WTC11 (cell line): ENCODE measurements around the gene EXOSC5. TPM values are rescaled to one million over a fixed set of nuclear protein-coding genes. Genes with fewer than 3 reads are reported as not detected.
"Not testable (repeated sequence)": the region's sequence is repeated elsewhere in the genome, so short reads cannot be mapped to it uniquely, and the experiment has no call there.

Experiments
- ATAC-seq: fragments of 200-7000 bp; cut with Tn5 transposase; 2 replicates; pipeline ENCODE4 v1.10.0; 2021; ENCODE audit warnings: mild to moderate bottlenecking, moderate library complexity
- CTCF ChIA-PET: fragments of 300-600 bp; sonication (Branson Sonifier 250); formaldehyde crosslinking; loops from one replicate; lab custom pipeline; 2021; ENCODE audit warnings: antibody characterized with exemption; lab: Charles Lee
- POLR2A ChIA-PET: fragments of 350-600 bp; sonication (Branson Sonifier 250); formaldehyde crosslinking; loops from one replicate; lab custom pipeline; 2021; ENCODE audit warnings: antibody characterized with exemption; lab: Charles Lee
- DNase-seq: peaks from one replicate; pipeline ENCODE4 v3.0.0; 2021; ENCODE audit warnings: low spot score
- H3K27ac Mint-ChIP-seq: 2 replicates; pipeline ENCODE4 v1.8.0; 2021; ENCODE audit warnings: mixed read lengths
- H3K27me3 Mint-ChIP-seq: 2 replicates; pipeline ENCODE4 v1.8.0; 2021; ENCODE audit warnings: low read depth, mild to moderate bottlenecking, moderate library complexity, mixed read lengths
- H3K36me3 Mint-ChIP-seq: 2 replicates; pipeline ENCODE4 v1.8.0; 2021; ENCODE audit warnings: mixed read lengths
- H3K4me1 Mint-ChIP-seq: 2 replicates; pipeline ENCODE4 v1.8.0; 2022; ENCODE audit warnings: mixed read lengths
- H3K4me3 Mint-ChIP-seq: 2 replicates; pipeline ENCODE4 v1.8.0; 2021; ENCODE audit warnings: mild to moderate bottlenecking, moderate library complexity, mixed read lengths
- H3K9me3 Mint-ChIP-seq: 2 replicates; pipeline ENCODE4 v1.8.0; 2021; ENCODE audit warnings: mixed read lengths
- CDX4 ChIP-seq: fragments of 250-450 bp; sonication (Bioruptor Pico); IDR thresholded peaks from 2 replicates; pipeline ENCODE4 v1.9.0; 2021; ENCODE audit warnings: moderate library complexity, mild to moderate bottlenecking, inconsistent platforms, borderline replicate concordance
- NR2C2 ChIP-seq: sonication (generic); formaldehyde crosslinking; IDR thresholded peaks from 2 replicates; pipeline ENCODE4 v1.8.0; 2022; ENCODE audit warnings: mild to moderate bottlenecking, missing genetic modification reagents
- PRDM15 ChIP-seq: sonication (generic); formaldehyde crosslinking; IDR thresholded peaks from 2 replicates; pipeline ENCODE4 v1.8.0; 2022; ENCODE audit warnings: missing genetic modification reagents
- PRRX2 ChIP-seq: fragments of 250-450 bp; sonication (Bioruptor Pico); IDR thresholded peaks from 2 replicates; pipeline ENCODE4 v1.8.0; 2021; ENCODE audit warnings: mild to moderate bottlenecking
- SMAD3 ChIP-seq: sonication (generic); formaldehyde crosslinking; IDR thresholded peaks from 2 replicates; pipeline ENCODE4 v1.8.0; 2022; ENCODE audit warnings: missing genetic modification reagents, mild to moderate bottlenecking, borderline replicate concordance
- SP1 ChIP-seq: sonication (generic); formaldehyde crosslinking; conservative IDR thresholded peaks from 2 replicates; pipeline ENCODE4 v1.8.1; 2022; ENCODE audit warnings: missing genetic modification reagents
- STAT6 ChIP-seq: sonication (generic); formaldehyde crosslinking; conservative IDR thresholded peaks from 2 replicates; pipeline ENCODE4 v1.8.1; 2023; ENCODE audit warnings: mild to moderate bottlenecking, low read depth, missing genetic modification reagents, moderate library complexity
- ZNF263 ChIP-seq: sonication (generic); formaldehyde crosslinking; IDR thresholded peaks from 2 replicates; pipeline ENCODE4 v1.8.1; 2022; ENCODE audit warnings: low read depth, mild to moderate bottlenecking, moderate library complexity, missing genetic modification reagents
- ZNF281 ChIP-seq: sonication (generic); formaldehyde crosslinking; IDR thresholded peaks from 2 replicates; pipeline ENCODE4 v1.8.0; 2023; ENCODE audit warnings: mild to moderate bottlenecking, missing genetic modification reagents
- ZNF425 ChIP-seq: fragments of 250-450 bp; sonication (Bioruptor Pico); conservative IDR thresholded peaks from 2 replicates; pipeline ENCODE4 v1.9.0; 2021; ENCODE audit warnings: mild to moderate bottlenecking
- ZNF671 ChIP-seq: fragments of 250-450 bp; sonication (Bioruptor Pico); IDR thresholded peaks from 2 replicates; pipeline ENCODE4 v1.8.0; 2021; ENCODE audit warnings: mild to moderate bottlenecking
- total RNA-seq: library from RNA; stranded (reverse); gene quantifications from 3 replicates; pipeline ENCODE4 v1.2.3, GENCODE V29; 2021

EXOSC5 gene
- total RNA-seq, 1 experiment from 2014 or later, result 56.4 TPM

- no peak for TF ChIP-seq CDX4 (CRISPR knock-in tag)
- no peak for TF ChIP-seq SMAD3 (CRISPR knock-in tag)
- no peak for TF ChIP-seq NR2C2 (CRISPR knock-in tag)
- no peak for TF ChIP-seq STAT6
- TF ChIP-seq ZNF281, result no peak
- TF ChIP-seq ZNF425 (CRISPR knock-in tag), result no peak
These were observed 13.3 kb upstream of the EXOSC5 start (continued) for GRCh38 chr19:41410336-41411054.

GRCh38 chr19:41409288-41409687, 12.1 kb upstream of the EXOSC5 start:
- TF ChIP-seq SP1, result no peak
- no peak for TF ChIP-seq ZNF263 (CRISPR knock-in tag)
- no peak for TF ChIP-seq PRRX2 (CRISPR knock-in tag)
- no peak for TF ChIP-seq PRDM15 (CRISPR knock-in tag)
- TF ChIP-seq ZNF671, result no peak
- no peak overlapping the region for H3K4me3 Mint-ChIP-seq
- ChIA-PET POLR2A (no interaction called here), CTCF (interaction anchor here (1.4 to 3.8 kb wide), 9 partner anchors 15 to 154 kb away, joined by 6 to 25 read pairs (median 14); partner anchors contain the start of genes B3GNT8, B9D2 and DMAC2)
- H3K27me3 Mint-ChIP-seq, result no peaks in the 10 kb centered on the region
- H3K36me3 Mint-ChIP-seq, result no peaks in the 10 kb centered on the region
- H3K27ac Mint-ChIP-seq, result peak overlapping the region; percentile 22; the same call in 1 of the 2 replicates
- H3K9me3 Mint-ChIP-seq, result no peaks in the 10 kb centered on the region
- peaks cover 13% of the 10 kb centered on the region for H3K4me1 Mint-ChIP-seq
- DNase-seq, result no peak
- no peak for ATAC-seq

- not testable (repeated sequence) for ATAC-seq, H3K27ac Mint-ChIP-seq, H3K9me3 Mint-ChIP-seq, H3K27me3 Mint-ChIP-seq, H3K36me3 Mint-ChIP-seq, DNase-seq, H3K4me3 Mint-ChIP-seq
- H3K4me1 Mint-ChIP-seq, result peaks cover 13% of the 10 kb centered on the region
- CTCF ChIA-PET, result interaction anchor here (0.6 to 3.8 kb wide), 17 partner anchors 11 to 162 kb away, joined by 3 to 25 read pairs (median 6); partner anchors contain the start of genes B3GNT8, B9D2 and DMAC2
- POLR2A ChIA-PET, result interaction anchor here (0.7 to 1.9 kb wide), 4 partner anchors 18 to 348 kb away, joined by 4 to 10 read pairs (median 7); partner anchors contain the start of genes B3GNT8 and DMAC2
These were observed 11.7 kb upstream of the EXOSC5 start for GRCh38 chr19:41408846-41409245.
